ENCODE results near the gene IER2. TPM values are rescaled to one million over a fixed set of nuclear protein-coding genes. Genes with fewer than 3 reads are reported as not detected.

The IER2 gene
- total and polyA plus RNA-seq, 2 of the 8 experiments (the other 6 are each of a cell fraction or from before 2014, with no cell fraction given) = 84.5 to 138 TPM

DNA sequence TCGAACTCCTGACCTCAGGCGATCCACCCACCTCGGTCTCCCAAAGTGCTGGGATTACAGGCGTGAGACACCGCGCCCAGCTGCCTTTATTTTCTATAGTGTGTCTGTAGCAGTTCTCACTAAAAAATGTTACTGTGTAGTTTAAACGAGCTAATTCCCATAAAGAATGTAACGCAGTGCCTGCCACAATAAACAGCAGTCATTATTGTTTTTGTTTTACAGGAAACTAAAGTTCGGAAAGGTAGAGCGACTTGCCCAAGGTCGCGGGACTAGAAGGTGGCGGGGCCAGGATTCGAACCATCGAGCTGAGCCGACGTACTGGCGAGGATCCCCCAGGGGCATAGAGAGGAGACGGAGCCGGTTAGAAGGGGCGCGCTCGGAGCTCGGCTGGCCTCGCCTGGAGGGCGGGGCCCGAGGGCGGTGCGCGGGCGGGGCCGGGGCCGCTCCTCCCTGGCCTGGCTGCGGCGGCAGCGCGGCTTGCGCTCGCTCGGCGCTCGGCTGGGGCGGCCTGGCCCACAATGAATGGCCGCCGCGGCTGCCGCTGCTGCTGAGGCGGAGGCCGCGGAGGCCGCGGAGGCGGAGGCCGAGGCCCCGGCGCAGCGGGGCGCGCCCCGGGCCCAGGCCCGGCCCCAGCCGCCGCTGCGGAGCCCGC lies 32.3 kb upstream of the IER2 start, which contains the start of gene NACC1 (continued):
- TF ChIP-seq EZH2 (IDR thresholded peaks at IDR 0.05; ENCODE audit: low read depth, low read length, severe bottlenecking) (no peak), SP4 (IDR thresholded peaks at IDR 0.05; ENCODE audit: low read length) (no peak), TEAD4 (IDR thresholded peaks at IDR 0.05; ENCODE audit: low read depth, low read length) (no peak), POU5F1 (IDR thresholded peaks at IDR 0.05; ENCODE audit: low read depth, low read length) (no peak), SRF (IDR thresholded peaks at IDR 0.05; ENCODE audit: low read depth, low read length) (peak; percentile 90), TCF12 (IDR thresholded peaks at IDR 0.05; ENCODE audit: low read depth, low read length) (no peak), SP1 (IDR thresholded peaks at IDR 0.05; ENCODE audit: low read depth, low read length) (peak; percentile 79; the same call in 1 of the 2 replicates), CEBPB (IDR thresholded peaks at IDR 0.05; ENCODE audit: low read depth, low read length) (no peak), FOSL1 (IDR thresholded peaks at IDR 0.05; ENCODE audit: insufficient read depth, low read depth, low read length) (no peak), GABPA (IDR thresholded peaks at IDR 0.05; ENCODE audit: borderline replicate concordance, insufficient read depth, low read length) (no peak)

Measured in H1 (cell line).